Stimulated activated CD8-positive, alpha-beta memory T cell treated with anti-CD3 and anti-CD28 coated beads, Interleukin-12 subunit alpha, Interleukin-12 subunit beta, amount 100 ng/mL, for 4 hours (primary cell): Measurements from ENCODE around the gene PAF1.

ENCODE experiments used
- DNase-seq: peaks from one replicate; pipeline ENCODE4 v3.0.0-alpha.2; 2020; ENCODE audit warnings: low read depth

PAF1 gene

GRCh38 chr19:39390751-39391437, at the start of gene PAF1, which contains the start of gene MED29:
TSS of gene PAF1 (minus strand) at chr19:39391106. CDS start at chr19:39390864, 242 bp downstream.
TSS of gene MED29 (plus strand) at chr19:39391378. CDS start at chr19:39391423, 45 bp downstream.
- DNase-seq: peak; percentile 88

DNA sequence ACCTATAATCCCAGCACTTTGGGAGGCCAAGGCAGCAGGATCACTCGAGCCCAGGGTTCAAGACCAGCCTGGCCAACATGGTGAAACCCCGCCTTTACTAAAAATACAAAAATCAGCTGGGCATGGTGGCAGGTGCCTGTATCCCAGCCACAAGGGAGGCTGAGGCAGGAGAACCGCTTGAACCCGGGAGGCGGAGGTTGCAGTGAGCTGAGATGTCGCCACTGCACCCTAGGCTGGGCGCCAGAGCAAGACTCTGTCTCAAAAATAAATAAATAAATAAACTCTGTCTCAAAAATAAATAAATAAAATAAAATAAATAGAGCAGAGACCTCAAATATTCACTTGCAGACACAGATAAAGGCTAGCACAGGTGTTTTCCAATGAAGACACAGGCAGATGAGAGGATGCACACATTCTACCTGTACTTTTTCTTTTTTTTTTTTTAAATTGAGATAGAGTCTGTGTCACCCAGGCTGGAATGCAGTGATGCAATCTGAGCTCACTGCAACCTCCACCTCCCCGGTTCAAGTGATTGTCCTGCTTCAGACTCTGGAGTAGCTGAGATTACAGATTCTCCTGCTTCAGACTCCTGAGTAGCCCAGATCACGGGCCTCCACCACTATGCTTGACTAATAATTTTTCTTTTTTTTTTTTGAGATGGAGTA, 47.5 kb upstream of the PAF1 start:
- DNase-seq: no peak

DNA sequence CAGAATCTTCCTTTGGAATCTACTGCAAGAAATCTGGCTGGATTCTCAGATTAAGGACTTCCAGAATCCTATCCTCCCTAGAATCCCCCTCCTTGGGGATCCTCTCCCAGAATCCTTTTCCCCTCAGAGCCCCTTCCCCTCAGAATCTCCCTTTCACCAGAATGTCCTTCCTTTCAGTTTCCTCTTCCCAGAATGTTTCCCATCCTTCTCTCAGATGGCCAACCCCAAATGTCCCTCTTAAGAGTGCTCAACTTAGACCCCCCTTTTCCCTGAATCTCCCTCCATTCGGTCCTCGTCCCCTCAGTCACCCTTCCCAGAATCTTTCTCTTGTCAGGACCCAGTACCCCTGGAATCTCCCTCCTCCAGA, 45.4 kb upstream of the PAF1 start:
- DNase-seq: no peak

- DNase-seq: peak; percentile 99
Observed at GRCh38 chr19:39435499-39436349, 44.8 kb upstream of the PAF1 start, which contains the start of gene RPS16. TSS of gene RPS16 (minus strand) at chr19:39435949. CDS start at chr19:39435895, 54 bp downstream.

- no peak for DNase-seq
Observed at GRCh38 chr19:39434123-39435076, 43.5 kb upstream of the PAF1 start.

- no peak for DNase-seq
Observed at GRCh38 chr19:39433480-39434079, 42.7 kb upstream of the PAF1 start.

- no peak for DNase-seq
Observed at GRCh38 chr19:39432677-39433025, 41.7 kb upstream of the PAF1 start.

GRCh38 chr19:39430675-39431593, 40.0 kb upstream of the PAF1 start:
- peak; percentile 20 for DNase-seq

GRCh38 chr19:39428283-39429112, 37.6 kb upstream of the PAF1 start:
- DNase-seq: no peak

GRCh38 chr19:39427707-39428106, 36.8 kb upstream of the PAF1 start:
- DNase-seq: no peak

GRCh38 chr19:39426170-39426569, 35.3 kb upstream of the PAF1 start:
- DNase-seq: no peak

GRCh38 chr19:39425744-39426143, 34.8 kb upstream of the PAF1 start:
- no peak for DNase-seq

GRCh38 chr19:39424934-39425333, 34.0 kb upstream of the PAF1 start:
- DNase-seq: no peak

- DNase-seq: no peak
Observed at GRCh38 chr19:39423258-39424086, 32.6 kb upstream of the PAF1 start.

GRCh38 chr19:39422020-39422419, 31.1 kb upstream of the PAF1 start:
- DNase-seq: no peak

DNA sequence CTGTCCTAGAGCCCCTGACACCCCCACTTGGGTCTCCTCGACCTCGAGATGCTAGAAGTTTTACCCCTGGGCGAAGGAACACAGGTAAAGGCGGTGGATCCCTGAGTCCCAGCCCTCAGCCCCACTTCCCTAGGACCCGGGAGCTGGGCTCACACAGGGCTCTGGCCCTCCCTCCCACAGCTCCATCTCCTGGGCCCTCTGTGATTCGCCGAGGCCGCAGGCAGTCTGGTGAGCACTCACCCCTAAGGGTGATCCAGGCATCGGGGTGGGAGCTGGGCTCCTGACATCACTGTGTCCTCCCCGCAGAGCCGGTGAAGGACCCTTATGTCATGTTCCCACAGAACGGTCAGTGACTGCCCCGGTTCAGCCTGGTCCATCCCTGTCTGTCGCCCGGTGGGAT, 29.9 kb upstream of the PAF1 start:
- no peak for DNase-seq

DNA sequence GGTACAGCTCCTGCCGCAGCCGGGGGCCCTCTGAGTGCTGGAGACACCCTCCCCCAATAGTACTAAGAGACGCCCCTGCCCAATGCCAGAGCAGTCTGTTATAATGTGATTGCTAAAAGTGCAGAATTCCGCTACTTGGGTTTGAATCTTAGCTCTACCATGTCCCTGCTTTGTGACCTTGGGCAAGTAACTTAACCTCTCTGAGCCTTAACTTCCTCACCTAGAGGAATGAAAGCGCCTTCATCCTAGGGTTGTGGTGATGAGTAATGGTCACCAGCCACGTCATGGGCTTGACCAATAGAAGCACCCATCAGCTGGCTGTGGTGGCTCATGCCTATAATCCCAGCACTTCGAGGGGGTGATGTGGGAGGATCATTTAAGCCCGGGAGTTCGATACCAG, 28.1 kb upstream of the PAF1 start:
- DNase-seq: no peak

- no peak for DNase-seq
Observed at GRCh38 chr19:39417463-39418181, 26.7 kb upstream of the PAF1 start.
